ENCODE data around the gene RPS3.
"Not testable (repeated sequence)": the region's sequence is repeated elsewhere in the genome, so short reads cannot be mapped to it uniquely, and the experiment has no call there.

GRCh38 chr11:75362285-75362684, 37.0 kb upstream of the RPS3 start:
- TF ChIP-seq CTCF, POLR2A (IDR thresholded peaks at IDR 0.05): not testable (repeated sequence)
